SU-DHL-6 (cell line): ENCODE results near the gene SLC23A1.

ENCODE experiments used
- H2AFZ ChIP-seq: fragments of 200-600 bp; sonication (generic); 2 replicates; pipeline ENCODE4 v1.6.1; 2014; ENCODE audit warnings: low read depth, mild to moderate bottlenecking, moderate library complexity, mixed read lengths, antibody characterized with exemption, low read length; ENCODE audit not compliant: severe bottlenecking
- H3F3A ChIP-seq: fragments of 200-600 bp; shearing (Covaris generic); 2 replicates; pipeline ENCODE4 v1.6.0; 2016; ENCODE audit warnings: antibody characterized with exemption, mild to moderate bottlenecking; ENCODE audit not compliant: insufficient read depth
- H3K27ac ChIP-seq: fragments of 200-600 bp; sonication (generic); 2 replicates; pipeline ENCODE4 v1.5.1; 2016; ENCODE audit warnings: low read depth, mild to moderate bottlenecking, low read length, moderate library complexity, mixed read lengths
- H3K27me3 ChIP-seq: fragments of 200-600 bp; sonication (generic), shearing (Covaris generic); 2 replicates; pipeline ENCODE4 v1.6.0; 2014; ENCODE audit warnings: mild to moderate bottlenecking, low read length
- H3K36me3 ChIP-seq: fragments of 200-600 bp; sonication (generic); 2 replicates; pipeline ENCODE4 v1.6.1; 2014; ENCODE audit warnings: mild to moderate bottlenecking, low read length, mixed read lengths
- H3K4me2 ChIP-seq: fragments of 300-600, 200-600 bp; shearing (Covaris generic), sonication (generic); 2 replicates; pipeline ENCODE4 v1.6.0; 2014; ENCODE audit warnings: low read length, low read depth, mild to moderate bottlenecking; ENCODE audit not compliant: poor library complexity, severe bottlenecking
- H3K4me3 ChIP-seq: fragments of 200-600 bp; sonication (generic); 2 replicates; pipeline ENCODE4 v1.5.1; 2014; ENCODE audit warnings: antibody characterized with exemption, low read length, mild to moderate bottlenecking, mixed read lengths; ENCODE audit not compliant: insufficient read depth, poor library complexity, severe bottlenecking
- H3K79me2 ChIP-seq: fragments of 200-600 bp; sonication (generic); 2 replicates; pipeline ENCODE4 v1.6.1; 2014; ENCODE audit warnings: mild to moderate bottlenecking, low read length, moderate library complexity; ENCODE audit not compliant: insufficient read depth
- H3K9ac ChIP-seq: fragments of 200-600 bp; sonication (generic); 2 replicates; pipeline ENCODE4 v1.7.0; 2014; ENCODE audit warnings: mild to moderate bottlenecking, low read length
- H3K9me2 ChIP-seq: fragments of 200-600 bp; sonication (generic); replicated peaks from 2 replicates; pipeline ENCODE4 v1.6.1; 2014; ENCODE audit warnings: low read length; ENCODE audit not compliant: insufficient read depth
- H3K9me3 ChIP-seq: fragments of 200-600 bp; sonication (generic); 2 replicates; pipeline ENCODE4 v1.6.1; 2014; ENCODE audit warnings: low read length, mixed read lengths; ENCODE audit not compliant: insufficient read depth
- H4K20me1 ChIP-seq: fragments of 200-600 bp; sonication (generic); 2 replicates; pipeline ENCODE4 v1.6.1; 2014; ENCODE audit warnings: low read depth, mild to moderate bottlenecking, antibody characterized with exemption, low read length, moderate library complexity, mixed read lengths
- CTCF ChIP-seq: fragments of 200-600 bp; sonication (generic); IDR thresholded peaks from one replicate; pipeline ENCODE4 v1.5.1; 2017; ENCODE audit warnings: antibody characterized with exemption, mild to moderate bottlenecking, low read length, moderate library complexity; ENCODE audit not compliant: insufficient read depth, poor library complexity, severe bottlenecking
- EZH2phosphoT487 ChIP-seq: fragments of 200-600 bp; sonication (generic), shearing (Covaris generic); conservative IDR thresholded peaks from 2 replicates; pipeline ENCODE4 v1.6.1; 2018; ENCODE audit warnings: mild to moderate bottlenecking, antibody characterized with exemption, low read length, moderate library complexity, mixed read lengths

The SLC23A1 gene

DNA sequence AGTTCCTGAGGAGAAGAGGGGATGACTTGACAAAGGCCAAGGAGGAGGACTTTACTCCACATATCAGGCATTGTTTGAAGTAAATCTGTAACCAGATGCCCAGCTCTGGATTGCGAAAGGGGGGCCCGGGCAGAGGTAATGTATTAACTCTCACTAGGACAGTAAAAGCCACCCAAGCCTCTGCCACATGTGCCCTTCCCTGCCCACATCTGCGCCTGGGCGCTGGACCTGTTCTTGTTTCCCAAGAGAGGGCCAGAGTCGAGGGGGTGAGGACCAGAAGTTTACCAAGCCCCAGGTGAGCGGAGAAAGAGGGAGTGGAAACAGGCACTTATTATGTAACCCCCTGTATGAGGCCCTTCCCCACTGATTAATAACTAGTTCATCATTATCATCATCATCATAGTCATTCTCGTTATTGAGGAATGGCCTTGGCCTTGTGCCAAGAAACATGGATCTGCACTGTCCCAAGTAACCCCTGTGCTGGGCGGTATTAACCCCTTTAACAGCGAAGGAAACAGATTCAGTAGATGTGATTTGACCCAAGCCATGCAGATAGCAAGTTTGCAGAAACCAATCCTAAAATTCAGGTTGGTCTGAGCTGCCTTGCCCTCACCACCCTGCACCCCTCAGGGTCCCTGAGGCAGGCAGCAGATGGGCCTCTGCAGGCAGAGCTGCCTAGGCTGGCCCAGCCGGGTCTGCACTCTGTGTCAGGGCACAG, at the start of gene SLC23A1:
Gene SLC23A1 (minus strand): TSS at position 23 of the 718 bp plus-strand sequence. CDS start 44 bp downstream, outside the sequence.
- no peak within 1 kb of the TSS for H2AFZ ChIP-seq
- H3K4me2 ChIP-seq = no peak within 1 kb of the TSS
- H3K79me2 ChIP-seq = no peaks in the 10 kb centered on the region
- no peaks in the 10 kb centered on the region for H3K27me3 ChIP-seq
- no peak for TF ChIP-seq EZH2phosphoT487
- no peak for TF ChIP-seq CTCF
- H3K36me3 ChIP-seq = no peaks in the 10 kb centered on the region
- H3K27ac ChIP-seq = no peak within 1 kb of the TSS
- no peak within 1 kb of the TSS for H3K4me3 ChIP-seq
- peaks cover 37% of the 10 kb centered on the region for H3F3A ChIP-seq
- H3K9ac ChIP-seq = no peak within 1 kb of the TSS
- H4K20me1 ChIP-seq = no peaks in the 10 kb centered on the region
- H3K9me2 ChIP-seq = no peaks in the 10 kb centered on the region
- no peaks in the 10 kb centered on the region for H3K9me3 ChIP-seq

DNA sequence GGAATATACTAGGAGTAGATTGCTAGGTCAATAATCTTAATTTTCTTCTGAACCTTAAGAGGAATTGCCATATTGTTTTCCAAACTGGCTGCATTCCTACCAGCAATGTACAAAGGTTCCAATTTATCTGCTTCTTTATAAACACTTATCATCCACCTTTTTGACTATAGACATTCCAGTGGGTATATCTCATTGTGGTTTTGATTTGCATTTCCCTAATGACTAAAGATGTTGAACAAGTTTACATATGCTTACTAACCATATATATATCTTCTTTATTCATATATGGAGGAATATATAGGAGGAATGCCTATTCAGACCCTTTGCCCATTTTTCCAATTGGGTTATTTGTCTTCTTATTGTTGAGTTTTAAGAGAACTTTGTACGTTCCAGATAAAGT, 48.6 kb upstream of the SLC23A1 start:
- Histone ChIP-seq H3K27me3 (no peaks in the 10 kb centered on the region), H3K4me2 (no peak overlapping the region), H3K9me3 (no peaks in the 10 kb centered on the region), H2AFZ (no peak overlapping the region), H3K4me3 (no peak overlapping the region), H3K79me2 (no peaks in the 10 kb centered on the region), H3K27ac (no peak overlapping the region), H3F3A (no peaks in the 10 kb centered on the region), H4K20me1 (no peaks in the 10 kb centered on the region), H3K9ac (no peak overlapping the region), H3K9me2 (no peaks in the 10 kb centered on the region), H3K36me3 (no peaks in the 10 kb centered on the region)
- TF ChIP-seq CTCF = no peak
- TF ChIP-seq EZH2phosphoT487 = no peak

DNA sequence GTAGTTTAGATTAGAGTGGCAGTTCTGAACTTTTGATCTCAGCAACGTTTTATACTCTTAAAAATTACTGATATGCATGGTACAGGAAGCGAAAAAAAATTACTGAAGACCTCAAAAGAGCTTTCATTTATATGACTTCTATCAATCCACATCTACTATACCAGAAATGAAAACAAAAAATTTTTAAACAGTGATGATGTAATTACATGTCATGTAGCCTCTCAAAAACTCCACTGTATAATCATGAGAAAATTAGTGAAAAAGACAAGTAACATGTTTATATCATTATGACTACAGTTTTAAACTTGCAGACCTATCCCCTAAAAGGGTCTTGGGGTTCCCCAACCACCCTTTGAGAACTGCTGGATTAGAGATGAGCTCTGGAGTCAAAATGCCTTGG, 46.9 kb upstream of the SLC23A1 start:
- no peak for TF ChIP-seq CTCF
- no peak for TF ChIP-seq EZH2phosphoT487
- H3K27me3 ChIP-seq = no peaks in the 10 kb centered on the region
- H3F3A ChIP-seq = no peaks in the 10 kb centered on the region
- H2AFZ ChIP-seq = no peak overlapping the region
- H3K9me2 ChIP-seq = no peaks in the 10 kb centered on the region
- H3K9me3 ChIP-seq = no peaks in the 10 kb centered on the region
- no peaks in the 10 kb centered on the region for H3K79me2 ChIP-seq
- no peak overlapping the region for H3K4me2 ChIP-seq
- no peaks in the 10 kb centered on the region for H3K36me3 ChIP-seq
- H4K20me1 ChIP-seq = no peaks in the 10 kb centered on the region
- H3K9ac ChIP-seq = no peak overlapping the region
- no peak overlapping the region for H3K27ac ChIP-seq
- no peak overlapping the region for H3K4me3 ChIP-seq
